Fibroblast of pulmonary artery (primary cell): ENCODE measurements around the gene UNC5C.

ENCODE experiments used
- DNase-seq: peaks from one replicate; pipeline ENCODE4 v3.0.0-alpha.2; 2010; ENCODE audit warnings: low read depth
- H3K4me3 ChIP-seq: replicated peaks from 2 replicates; pipeline ENCODE4 v1.5.1; 2011; ENCODE audit warnings: low read depth, mild to moderate bottlenecking, control low read depth, low read length, moderate library complexity
- TF ChIP-seq, protein P1 (sequence below): IDR thresholded peaks from 2 replicates; pipeline ENCODE4 v1.5.1; 2011; ENCODE audit warnings: mild to moderate bottlenecking, control low read depth, low read length, inconsistent platforms; ENCODE audit errors: missing control alignments

UNC5C gene

DNA sequence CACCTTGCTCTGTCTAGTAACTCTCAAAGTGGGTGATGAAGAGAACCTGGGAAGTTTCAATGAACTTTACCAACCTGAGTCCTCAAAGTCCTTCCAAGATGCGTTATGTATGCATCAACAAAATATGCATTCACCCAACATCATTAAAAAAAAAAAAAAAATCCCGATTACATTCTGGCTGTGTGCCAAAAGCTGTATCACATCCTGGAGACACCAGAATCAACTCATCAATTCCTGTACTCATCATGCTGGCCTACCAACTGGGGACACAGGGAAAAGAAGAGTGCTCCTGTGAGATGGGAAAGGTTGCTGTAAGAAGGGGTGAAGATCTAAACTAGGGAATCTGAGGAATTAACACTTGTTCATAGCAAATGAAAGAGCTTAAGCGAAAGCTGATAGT is 16.5 kb downstream of the UNC5C start:
- H3K4me3 ChIP-seq = no peak overlapping the region
- TF ChIP-seq, protein P1, sequence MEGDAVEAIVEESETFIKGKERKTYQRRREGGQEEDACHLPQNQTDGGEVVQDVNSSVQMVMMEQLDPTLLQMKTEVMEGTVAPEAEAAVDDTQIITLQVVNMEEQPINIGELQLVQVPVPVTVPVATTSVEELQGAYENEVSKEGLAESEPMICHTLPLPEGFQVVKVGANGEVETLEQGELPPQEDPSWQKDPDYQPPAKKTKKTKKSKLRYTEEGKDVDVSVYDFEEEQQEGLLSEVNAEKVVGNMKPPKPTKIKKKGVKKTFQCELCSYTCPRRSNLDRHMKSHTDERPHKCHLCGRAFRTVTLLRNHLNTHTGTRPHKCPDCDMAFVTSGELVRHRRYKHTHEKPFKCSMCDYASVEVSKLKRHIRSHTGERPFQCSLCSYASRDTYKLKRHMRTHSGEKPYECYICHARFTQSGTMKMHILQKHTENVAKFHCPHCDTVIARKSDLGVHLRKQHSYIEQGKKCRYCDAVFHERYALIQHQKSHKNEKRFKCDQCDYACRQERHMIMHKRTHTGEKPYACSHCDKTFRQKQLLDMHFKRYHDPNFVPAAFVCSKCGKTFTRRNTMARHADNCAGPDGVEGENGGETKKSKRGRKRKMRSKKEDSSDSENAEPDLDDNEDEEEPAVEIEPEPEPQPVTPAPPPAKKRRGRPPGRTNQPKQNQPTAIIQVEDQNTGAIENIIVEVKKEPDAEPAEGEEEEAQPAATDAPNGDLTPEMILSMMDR = no peak
- DNase-seq = no peak

DNA sequence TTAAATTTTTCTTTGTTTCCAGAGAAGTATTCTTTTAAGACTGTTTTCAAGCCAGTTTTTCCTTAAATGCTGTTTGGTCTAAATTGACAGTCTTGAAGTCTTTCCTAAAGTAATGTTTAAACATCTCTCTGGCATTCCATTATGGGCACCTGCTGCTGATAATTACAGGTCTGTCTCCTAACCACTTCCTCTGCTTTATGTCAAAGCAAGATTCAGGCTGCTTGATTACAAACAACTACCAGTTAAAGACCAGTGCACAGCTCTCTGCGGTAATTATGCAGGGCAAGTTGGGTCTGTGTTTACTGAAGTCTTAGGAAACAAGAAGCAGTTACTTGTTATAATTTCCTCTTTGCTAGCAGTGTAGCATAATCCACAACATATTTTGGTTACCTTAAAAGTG is 17.6 kb downstream of the UNC5C start:
- no peak overlapping the region for H3K4me3 ChIP-seq
- TF ChIP-seq, protein P1 = no peak
- DNase-seq = no peak

DNA sequence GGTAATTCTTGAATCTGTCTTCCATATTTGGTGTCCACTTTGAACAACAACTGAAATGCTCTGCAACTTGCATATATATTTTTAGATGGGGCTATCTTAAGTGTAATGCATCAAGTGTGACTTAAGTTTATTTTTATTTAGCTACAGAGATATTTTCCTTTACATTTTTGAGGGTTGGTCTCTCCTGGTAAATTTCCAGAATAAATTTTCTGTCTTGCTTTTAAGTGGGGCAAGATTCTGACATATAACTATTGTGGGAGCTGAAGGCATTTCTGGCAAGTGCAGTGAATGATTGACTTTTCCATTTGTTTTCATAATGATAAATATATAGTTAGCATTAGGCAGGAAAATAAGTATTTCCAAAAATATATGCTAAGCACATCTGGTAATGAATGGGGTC is 18.8 kb downstream of the UNC5C start:
- TF ChIP-seq, protein P1 = no peak
- DNase-seq = no peak
- no peak overlapping the region for H3K4me3 ChIP-seq

DNA sequence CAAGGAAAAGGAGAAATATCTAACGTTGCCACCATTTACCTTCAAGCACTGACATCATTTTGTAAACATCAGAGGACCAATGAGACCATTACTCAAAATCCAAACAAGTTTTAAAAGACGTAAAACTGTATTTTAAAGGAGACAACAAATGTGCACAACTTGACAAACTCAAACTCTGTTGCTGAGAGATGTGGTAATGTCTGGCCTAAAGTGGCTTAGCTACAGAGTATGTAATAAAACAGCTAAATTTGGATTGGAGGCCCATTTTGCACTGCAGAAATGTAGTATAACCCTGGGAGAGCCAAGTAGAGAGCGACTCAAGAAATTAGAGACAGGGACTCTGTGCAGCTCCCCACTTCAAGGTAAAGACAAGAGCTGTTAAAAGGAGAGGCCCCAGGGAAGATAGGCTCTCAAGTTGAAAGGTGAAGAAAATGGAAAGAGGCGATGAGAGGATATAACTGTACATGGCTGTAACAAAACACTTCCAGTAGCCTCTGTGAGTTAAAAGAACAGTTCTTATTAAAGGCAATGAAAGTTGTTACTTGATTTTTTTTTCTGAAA is 20.3 kb downstream of the UNC5C start:
- DNase-seq = no peak
- H3K4me3 ChIP-seq = no peak overlapping the region
- TF ChIP-seq, protein P1 = no peak

DNA sequence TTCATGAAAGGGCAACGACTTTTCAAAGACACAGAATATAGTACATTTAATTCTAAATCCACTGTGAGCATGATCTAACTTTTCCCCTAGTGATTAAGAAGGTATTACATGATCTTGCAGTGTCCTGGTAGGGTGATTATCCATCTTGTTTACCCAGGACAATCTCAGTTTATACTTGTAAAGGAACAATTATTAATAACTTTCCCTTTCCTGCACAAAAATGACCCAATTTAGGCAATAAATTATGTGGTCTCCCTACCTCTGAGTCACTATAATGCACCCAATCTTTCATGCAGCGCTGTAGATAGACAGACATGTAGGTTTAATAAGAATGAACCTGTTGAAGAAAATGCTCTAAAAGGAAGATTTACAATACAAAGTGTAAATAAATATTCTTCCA is 22.7 kb downstream of the UNC5C start:
- H3K4me3 ChIP-seq = no peak overlapping the region
- TF ChIP-seq, protein P1 = no peak
- DNase-seq = no peak

DNA sequence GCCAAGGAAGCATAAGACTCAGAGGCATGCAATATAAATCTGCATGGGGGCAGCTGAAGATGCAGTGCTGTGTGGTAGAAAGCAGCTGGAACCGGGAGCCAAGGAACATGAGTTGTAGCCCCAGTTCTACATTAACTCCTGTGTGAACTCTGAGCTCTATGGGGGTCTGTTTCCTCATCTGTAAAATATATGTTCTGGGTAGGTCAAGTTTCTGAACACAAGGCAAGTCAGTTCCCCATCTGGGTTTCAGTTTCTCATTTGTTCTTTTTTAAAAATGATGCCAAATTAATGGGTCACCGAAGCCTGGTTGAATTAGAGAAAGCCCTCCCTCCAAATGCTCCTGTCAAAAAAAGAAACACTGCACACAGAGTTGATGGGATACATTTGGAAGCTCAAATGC is 24.0 kb downstream of the UNC5C start:
- TF ChIP-seq, protein P1 = no peak
- no peak for DNase-seq
- no peak overlapping the region for H3K4me3 ChIP-seq

DNA sequence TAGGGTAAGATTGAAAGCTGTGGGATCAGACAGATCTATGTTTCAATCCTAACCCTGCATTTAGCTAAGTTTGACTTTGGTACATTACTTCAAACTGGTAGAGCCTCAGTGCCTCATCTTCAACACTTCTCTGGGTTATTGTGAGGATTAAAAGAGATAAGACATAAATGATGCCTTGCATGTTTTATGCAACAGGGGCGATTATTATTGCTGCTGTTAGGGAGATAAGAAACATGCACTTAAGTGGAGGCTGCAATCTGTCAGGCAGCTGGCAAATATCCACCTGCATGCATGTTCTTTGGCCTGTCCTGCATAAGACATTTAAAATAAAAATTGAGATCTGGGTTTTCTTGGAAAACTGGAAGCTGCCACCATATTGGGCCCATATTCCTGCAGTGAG is 24.6 kb downstream of the UNC5C start:
- no peak for DNase-seq
- no peak overlapping the region for H3K4me3 ChIP-seq
- TF ChIP-seq, protein P1 = no peak
